HG03565 (cell line): ENCODE data around the gene PIP5K1B.
A peak's percentile ranks its signal among the peaks of the same experiment; 100 is the strongest.
"Not testable (repeated sequence)": the region's sequence is repeated elsewhere in the genome, so short reads cannot be mapped to it uniquely, and the experiment has no call there.

ENCODE experiments used
- ATAC-seq: cut with Tn5 transposase; IDR thresholded peaks from one replicate; pipeline ENCODE4 v1.9.1; 2021; ENCODE audit warnings: mild to moderate bottlenecking, moderate library complexity; ENCODE audit not compliant: unreplicated experiment

PIP5K1B gene

GRCh38 chr9:68978501-68978900 lies 273.5 kb downstream of the PIP5K1B start:
- no peak for ATAC-seq

GRCh38 chr9:68979538-68980314 lies 274.7 kb downstream of the PIP5K1B start:
- ATAC-seq: no peak

- ATAC-seq: no peak
Observed at GRCh38 chr9:68980341-68980914, 275.4 kb downstream of the PIP5K1B start.

- peak; percentile 55 for ATAC-seq
Observed at GRCh38 chr9:68981789-68982188, 276.7 kb downstream of the PIP5K1B start.

- no peak for ATAC-seq
Observed at GRCh38 chr9:68983008-68983411, 278.0 kb downstream of the PIP5K1B start.

- no peak for ATAC-seq
Observed at GRCh38 chr9:68983522-68984424, 278.7 kb downstream of the PIP5K1B start.

- not testable (repeated sequence) for ATAC-seq
Observed at GRCh38 chr9:68986949-68987348, 281.9 kb downstream of the PIP5K1B start.

GRCh38 chr9:68991457-68991856 lies 286.4 kb downstream of the PIP5K1B start:
- ATAC-seq: no peak

- ATAC-seq: no peak
Observed at GRCh38 chr9:68995776-68996175, 290.7 kb downstream of the PIP5K1B start.

GRCh38 chr9:68996462-68996861 lies 291.4 kb downstream of the PIP5K1B start:
- no peak for ATAC-seq

GRCh38 chr9:68997666-68998065 lies 292.6 kb downstream of the PIP5K1B start:
- ATAC-seq: no peak

GRCh38 chr9:68998385-68998784 lies 293.3 kb downstream of the PIP5K1B start:
- ATAC-seq: no peak

- no peak for ATAC-seq
Observed at GRCh38 chr9:68998812-68999211, 293.8 kb downstream of the PIP5K1B start.

GRCh38 chr9:68999393-69000105 lies 294.5 kb downstream of the PIP5K1B start:
- ATAC-seq: peak; percentile 79

GRCh38 chr9:69001921-69002320 lies 296.9 kb downstream of the PIP5K1B start:
- ATAC-seq: no peak

GRCh38 chr9:69003051-69003450 lies 298.0 kb downstream of the PIP5K1B start:
- ATAC-seq: no peak

- ATAC-seq: no peak
Observed at GRCh38 chr9:69004836-69005235, 299.8 kb downstream of the PIP5K1B start.

- no peak for ATAC-seq
Observed at GRCh38 chr9:69009708-69010107, 304.7 kb downstream of the PIP5K1B start.

GRCh38 chr9:69012696-69013381 lies 307.8 kb downstream of the PIP5K1B start:
- no peak for ATAC-seq

GRCh38 chr9:69013382-69013727 lies 308.3 kb downstream of the PIP5K1B start:
- ATAC-seq: no peak
